ENCODE results near the gene LBP. TPM values are rescaled to one million over a fixed set of nuclear protein-coding genes. Genes with fewer than 3 reads are reported as not detected.

LBP gene
- total RNA-seq, 4 donors from 2014 or later: 0.23 to 0.55 TPM; not detected in 2

GRCh38 chr20:38412877-38413577, 66.7 kb downstream of the LBP start:
- intact Hi-C loops (cut with DNase I; ENCODE audit: low total_unique reads): no loop called here
- WGBS, 2 donors: 90 to 93% methylated on average over 9 of the region's 9 CpGs
- TF ChIP-seq POLR2A (IDR thresholded peaks at IDR 0.05): no peak
- TF ChIP-seq, protein P1, sequence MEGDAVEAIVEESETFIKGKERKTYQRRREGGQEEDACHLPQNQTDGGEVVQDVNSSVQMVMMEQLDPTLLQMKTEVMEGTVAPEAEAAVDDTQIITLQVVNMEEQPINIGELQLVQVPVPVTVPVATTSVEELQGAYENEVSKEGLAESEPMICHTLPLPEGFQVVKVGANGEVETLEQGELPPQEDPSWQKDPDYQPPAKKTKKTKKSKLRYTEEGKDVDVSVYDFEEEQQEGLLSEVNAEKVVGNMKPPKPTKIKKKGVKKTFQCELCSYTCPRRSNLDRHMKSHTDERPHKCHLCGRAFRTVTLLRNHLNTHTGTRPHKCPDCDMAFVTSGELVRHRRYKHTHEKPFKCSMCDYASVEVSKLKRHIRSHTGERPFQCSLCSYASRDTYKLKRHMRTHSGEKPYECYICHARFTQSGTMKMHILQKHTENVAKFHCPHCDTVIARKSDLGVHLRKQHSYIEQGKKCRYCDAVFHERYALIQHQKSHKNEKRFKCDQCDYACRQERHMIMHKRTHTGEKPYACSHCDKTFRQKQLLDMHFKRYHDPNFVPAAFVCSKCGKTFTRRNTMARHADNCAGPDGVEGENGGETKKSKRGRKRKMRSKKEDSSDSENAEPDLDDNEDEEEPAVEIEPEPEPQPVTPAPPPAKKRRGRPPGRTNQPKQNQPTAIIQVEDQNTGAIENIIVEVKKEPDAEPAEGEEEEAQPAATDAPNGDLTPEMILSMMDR (IDR thresholded peaks at IDR 0.05): no peak
- no peak overlapping the region for H3K4me3 ChIP-seq (ENCODE audit: low read depth, poor library complexity, severe bottlenecking)
- peak in 1 of 2 donors; percentile 25 for DNase-seq (ENCODE audit: low spot score in 2 of 2)

- DNase-seq (ENCODE audit: low spot score in 2 of 2): peak in 1 of 2 donors; percentile 39
- TF ChIP-seq, protein P1 (IDR thresholded peaks at IDR 0.05): no peak
- TF ChIP-seq POLR2A (IDR thresholded peaks at IDR 0.05): no peak
- WGBS, 2 donors: 92 to 96% methylated on average over 14 of the region's 14 CpGs
- intact Hi-C loops (cut with DNase I; ENCODE audit: low total_unique reads): no loop called here
- no peak overlapping the region for H3K4me3 ChIP-seq (ENCODE audit: low read depth, poor library complexity, severe bottlenecking)
Measured at GRCh38 chr20:38414769-38415450, 68.6 kb downstream of the LBP start.

DNA sequence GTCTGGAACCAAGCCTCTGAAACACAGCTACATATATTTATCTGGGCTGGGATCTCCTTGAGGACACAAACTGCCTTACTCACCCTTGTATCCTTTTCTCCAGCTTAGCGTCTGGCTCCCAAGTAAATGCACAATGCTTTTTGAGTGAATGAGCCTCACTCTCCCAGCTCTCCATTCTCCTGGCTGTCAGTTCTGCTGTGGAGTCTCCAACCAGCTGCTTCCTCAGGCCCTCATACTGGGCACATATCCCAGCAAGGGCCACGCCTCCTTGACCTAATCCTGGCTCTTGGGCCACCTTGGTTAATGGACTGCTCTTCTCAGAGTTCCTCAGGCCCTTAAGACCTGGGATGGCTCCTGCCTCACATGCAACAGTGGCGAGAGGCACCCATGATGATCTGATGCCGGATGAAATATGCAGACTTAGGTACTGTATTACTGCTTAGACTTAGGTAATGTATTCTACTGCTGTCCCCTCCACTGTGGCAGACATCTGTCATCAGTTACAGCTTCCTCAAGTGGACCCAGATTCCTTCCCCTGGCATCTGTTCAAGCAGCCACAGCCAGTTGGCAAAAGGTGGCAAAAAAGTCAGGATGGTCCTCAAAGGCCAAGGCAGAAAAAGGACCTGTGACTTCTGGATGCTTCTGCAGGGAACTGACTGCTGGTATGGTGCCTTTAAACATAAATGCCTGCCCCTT, 72.4 kb downstream of the LBP start:
- H3K4me3 ChIP-seq (ENCODE audit: low read depth, poor library complexity, severe bottlenecking): no peak overlapping the region
- intact Hi-C loops (cut with DNase I; ENCODE audit: low total_unique reads): no loop called here
- WGBS, 2 donors: 62 to 63% methylated on average over 4 of the region's 4 CpGs
- peak in 1 of 2 donors; percentile 25 for DNase-seq (ENCODE audit: low spot score in 2 of 2)
- TF ChIP-seq, protein P1 (IDR thresholded peaks at IDR 0.05): no peak

- H3K4me3 ChIP-seq (ENCODE audit: low read depth, poor library complexity, severe bottlenecking): no peak overlapping the region
- DNase-seq (ENCODE audit: low spot score in 2 of 2): peak in 1 of 2 donors; percentile 75
- intact Hi-C loops (cut with DNase I; ENCODE audit: low total_unique reads): no loop called here
- 93 to 94% methylated on average over 9 of the region's 9 CpGs for WGBS, 2 donors
- TF ChIP-seq, protein P1 (IDR thresholded peaks at IDR 0.05): no peak
- TF ChIP-seq POLR2A (IDR thresholded peaks at IDR 0.05): no peak
Measured at GRCh38 chr20:38420388-38421085, 74.3 kb downstream of the LBP start.

- peak in 1 of 2 donors; percentile 15 for DNase-seq (ENCODE audit: low spot score in 2 of 2)
- 78 to 88% methylated on average over 10 of the region's 10 CpGs for WGBS, 2 donors
- no peak overlapping the region for H3K4me3 ChIP-seq (ENCODE audit: low read depth, poor library complexity, severe bottlenecking)
- intact Hi-C loops (cut with DNase I; ENCODE audit: low total_unique reads): no loop called here
- TF ChIP-seq, protein P1 (IDR thresholded peaks at IDR 0.05): no peak
- TF ChIP-seq POLR2A (IDR thresholded peaks at IDR 0.05): no peak
Measured at GRCh38 chr20:38421915-38422314, 75.6 kb downstream of the LBP start.
